Pancreas (tissue), 10 donors: ENCODE data around the gene SIK2. TPM values are rescaled to one million over a fixed set of nuclear protein-coding genes. Genes with fewer than 3 reads are reported as not detected.

Experiments used
- ATAC-seq, 4 donors: fragments of 200-7000 bp; cut with Tn5 transposase; one replicate each; pipeline versions ENCODE4 v1.8.0 to v1.9.1; 2020; ENCODE audit warnings: mild to moderate bottlenecking in 4 of 4, moderate library complexity in 4 of 4
- DNase-seq, 6 donors: peaks; one replicate each; pipeline ENCODE4 v3.0.0-alpha.2; 2020
- FAIRE-seq: peaks from 2 replicates; lab custom pipeline; 2012; peaks lifted over from hg19 to GRCh38; lab: Jason Lieb, UNC
- H3K27ac ChIP-seq, 4 donors: fragments of 200-600 bp; sonication (generic); 1 replicate in 3 of 4; 2 replicates in 1 of 4; pipeline versions ENCODE4 v1.5.0 to v1.8.0; 2020
- H3K27me3 ChIP-seq, 4 donors: fragments of 200-600 bp; one replicate each; pipeline ENCODE4 v1.8.0; 2021
- H3K36me3 ChIP-seq, 3 donors: fragments of 200-600 bp; sonication (generic) in 1 of 3; one replicate each; pipeline versions ENCODE4 v1.5.0 to v1.8.0; 2020 to 2021
- H3K4me1 ChIP-seq, 3 donors: fragments of 200-600 bp; one replicate each; pipeline ENCODE4 v1.8.0; 2021
- H3K4me3 ChIP-seq, 4 donors: fragments of 200-600 bp; sonication (generic) in 2 of 4; one replicate each; pipeline versions ENCODE4 v1.5.0 to v1.8.0; 2020 to 2021
- H3K9me3 ChIP-seq, 4 donors: fragments of 200-600 bp; one replicate each; pipeline ENCODE4 v1.8.0; 2021
- CTCF ChIP-seq, 4 donors: fragments of 200-600 bp; sonication (generic) in 3 of 4; IDR thresholded peaks; one replicate each; pipeline versions ENCODE4 v1.5.0 to v1.8.0; 2021; ENCODE audit warnings: antibody characterized with exemption in 4 of 4
- WGBS, 2 donors: extraction: QIAGEN DNeasy Blood & Tissue Kit; methylation state at CpG; one replicate each; pipeline ENCODE4 v1.1.7; 2013; 5-methylcytosine and 5-hydroxymethylcytosine counted together
- intact Hi-C, 3 donors: fragments of 100-400 bp; cut with DNase I; formaldehyde crosslinking; loops; one replicate each; pipeline versions ENCODE4 v1.11.1 to v1.14.2; 2022
- polyA plus RNA-seq, 2 donors: library from polyadenylated mRNA; stranded (reverse); fragments of 200-250 nt; gene quantifications; one replicate each; pipeline ENCODE4 v1.2.3, GENCODE V29; 2013
- total RNA-seq, 6 donors: library from RNA; stranded (reverse); fragmentation: NEBNext Ultra II Directional in 4 of 6; extraction: Animal tissue kit (Norgen Biotek cat#: 25700) in 4 of 6; gene quantifications; one replicate each; pipeline versions ENCODE4 v1.2.1 to v1.2.4, GENCODE V29; 2021 to 2023
- donor health status: healthy with polysubstance abuse.
- donor health status: DM: no; HTN: no; CAD: no; lungs with moderate emphysema.
- donor health status: DM: no; HTN: no; CAD: no.
- donor health status: control.
- donor health status: control.
- donor health status: Bipolar disorder and iron deficiency.
- donor health status: DM: yes; HTN: yes; CAD: no.
- donor health status: DM: no; HTN: no; CAD: no.
- donor health status: DM: no; HTN: no; CAD: no.
- donor health status: DM: yes; HTN: yes; CAD: no.

The SIK2 gene
- total and polyA plus RNA-seq, 8 donors = 4.7 to 24.7 (median 17.5) TPM

GRCh38 chr11:111720801-111721494 lies 118.7 kb downstream of the SIK2 start:
- no peak overlapping the region for H3K4me3 ChIP-seq
- no peak for TF ChIP-seq CTCF (IDR thresholded peaks at IDR 0.05)
- 64 to 67% methylated on average over 7 of the region's 7 CpGs for WGBS, 2 donors
- H3K4me1 ChIP-seq = peaks cover 9 to 12% (median 10%) of the 10 kb centered on the region in 3 donors
- H3K27me3 ChIP-seq = no peaks in the 10 kb centered on the region
- ATAC-seq = peak in 3 of 4 donors; percentile 15 to 51 (median 28)
- no peaks in the 10 kb centered on the region for H3K9me3 ChIP-seq
- intact Hi-C loops = no loop called here
- no peak overlapping the region for H3K27ac ChIP-seq
- H3K36me3 ChIP-seq = peaks cover 0 to 49% (median 26%) of the 10 kb centered on the region in 3 donors
- no peak for DNase-seq
- FAIRE-seq = no peak

GRCh38 chr11:111722501-111722900 lies 120.3 kb downstream of the SIK2 start:
- Histone ChIP-seq H3K27ac (no peak overlapping the region), H3K36me3 (peaks cover 0 to 49% (median 26%) of the 10 kb centered on the region in 3 donors), H3K4me3 (no peak overlapping the region), H3K9me3 (no peaks in the 10 kb centered on the region), H3K4me1 (peaks cover 12 to 18% (median 16%) of the 10 kb centered on the region in 3 donors), H3K27me3 (no peaks in the 10 kb centered on the region)
- intact Hi-C loops = no loop called here
- no peak for TF ChIP-seq CTCF (IDR thresholded peaks at IDR 0.05)
- no peak for FAIRE-seq
- ATAC-seq = no peak
- 84 to 87% methylated on average over 8 of the region's 8 CpGs for WGBS, 2 donors
- DNase-seq = no peak

GRCh38 chr11:111723595-111723994 lies 121.3 kb downstream of the SIK2 start:
- Histone ChIP-seq H3K27me3 (no peaks in the 10 kb centered on the region), H3K27ac (no peak overlapping the region), H3K9me3 (no peaks in the 10 kb centered on the region), H3K4me1 (peaks cover 5 to 18% (median 7%) of the 10 kb centered on the region in 3 donors), H3K36me3 (peaks cover 0 to 49% (median 26%) of the 10 kb centered on the region in 3 donors), H3K4me3 (no peak overlapping the region)
- DNase-seq = peak in 2 of 6 donors; percentile 33 to 62
- FAIRE-seq = no peak
- 84 to 85% methylated on average over 15 of the region's 15 CpGs for WGBS, 2 donors
- TF ChIP-seq CTCF (IDR thresholded peaks at IDR 0.05) = no peak
- intact Hi-C loops = no loop called here
- ATAC-seq = no peak

GRCh38 chr11:111724615-111725129 lies 122.4 kb downstream of the SIK2 start:
- WGBS, 2 donors = 88 to 90% methylated on average over 11 of the region's 11 CpGs
- FAIRE-seq (no peak), ATAC-seq (no peak), DNase-seq (no peak)
- H3K9me3 ChIP-seq = no peaks in the 10 kb centered on the region
- no peak overlapping the region for H3K4me3 ChIP-seq
- peaks cover 0 to 11% (median 6%) of the 10 kb centered on the region in 3 donors for H3K4me1 ChIP-seq
- H3K27ac ChIP-seq = no peak overlapping the region
- H3K36me3 ChIP-seq = peaks cover 0 to 47% (median 26%) of the 10 kb centered on the region in 3 donors
- intact Hi-C loops = no loop called here
- H3K27me3 ChIP-seq = no peaks in the 10 kb centered on the region
- TF ChIP-seq CTCF (IDR thresholded peaks at IDR 0.05) = no peak

- Histone ChIP-seq H3K27me3 (no peaks in the 10 kb centered on the region), H3K4me1 (peaks cover 6 to 16% (median 8%) of the 10 kb centered on the region in 3 donors), H3K36me3 (peaks cover 0 to 38% (median 18%) of the 10 kb centered on the region in 3 donors), H3K9me3 (no peaks in the 10 kb centered on the region), H3K4me3 (no peak overlapping the region), H3K27ac (peak overlapping the region in 2 of 4 donors; percentile 0 to 39)
- ATAC-seq = no peak
- FAIRE-seq = no peak
- DNase-seq = no peak
- no peak for TF ChIP-seq CTCF (IDR thresholded peaks at IDR 0.05)
- 87 to 89% methylated on average over 10 of the region's 10 CpGs for WGBS, 2 donors
- intact Hi-C loops = no loop called here
Measured at GRCh38 chr11:111725621-111726020, 123.4 kb downstream of the SIK2 start.
